Erythroblast (primary cell): ENCODE measurements around the gene NRG3.

Experiments
- GATA1 ChIP-seq: IDR thresholded peaks from 2 replicates; pipeline ENCODE4 v1.6.1; 2011; ENCODE audit warnings: low read depth, mild to moderate bottlenecking, control low read depth, low read length, moderate library complexity
- POLR2A ChIP-seq: IDR thresholded peaks from 2 replicates; pipeline ENCODE4 v1.6.1; 2011; ENCODE audit warnings: mild to moderate bottlenecking, low read length

DNA sequence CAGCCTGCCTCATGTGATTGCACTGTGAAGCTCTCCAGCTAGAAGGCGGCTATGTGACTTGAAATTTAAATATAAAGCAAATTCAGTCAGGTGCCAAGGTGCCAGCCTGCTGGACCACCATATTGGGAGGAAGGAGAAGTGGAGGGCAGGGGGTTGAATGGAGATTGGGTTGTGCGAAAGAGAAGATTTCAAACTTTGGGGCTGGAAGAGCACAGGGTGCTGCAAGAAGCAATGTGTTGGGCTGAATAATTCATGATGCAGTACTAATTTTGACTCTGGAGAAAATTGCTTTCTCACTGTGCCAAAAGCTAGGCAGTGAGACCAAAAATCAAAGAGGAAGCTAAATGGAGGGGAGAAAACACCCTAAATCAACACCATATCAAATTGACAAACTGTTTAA, 335.3 kb downstream of the NRG3 start:
- TF ChIP-seq POLR2A: no peak
- no peak for TF ChIP-seq GATA1
